ENCODE measurements around the gene SMAD7. TPM values are rescaled to one million over a fixed set of nuclear protein-coding genes. Genes with fewer than 3 reads are reported as not detected.

The SMAD7 gene
- total and polyA plus RNA-seq, 10 of the 15 experiments (the other 5 are each of a cell fraction or from before 2014, with no cell fraction given), result 1.3 to 22.5 (median 8.0) TPM

- Histone ChIP-seq H3K79me2 (ENCODE audit: control insufficient read depth, insufficient read depth, low read length) (peaks cover 49% of the 10 kb centered on the region), H3K9ac (ENCODE audit: control insufficient read depth, insufficient read depth, low read length) (no peak overlapping the region), H3K9me3 (replicated peaks; ENCODE audit: control insufficient read depth, insufficient read depth, low read length) (no peaks in the 10 kb centered on the region), H3K27me3 (replicated peaks in 1 of 2; ENCODE audit: control insufficient read depth in 2 of 2, insufficient read depth in 2 of 2, low read length in 1 of 2) (no peaks in the 10 kb centered on the region), H3K36me3 (ENCODE audit: control insufficient read depth in 2 of 2, insufficient read depth in 2 of 2, low read length in 1 of 2) (peaks cover 11 to 35% of the 10 kb centered on the region in 2 experiments; a peak in 3 of 4 replicates), H4K20me1 (ENCODE audit: control insufficient read depth, insufficient read depth) (no peaks in the 10 kb centered on the region), H3K27ac (ENCODE audit: control insufficient read depth, insufficient read depth) (no peak overlapping the region; the same call in 1 of the 2 replicates), H3K4me2 (ENCODE audit: control insufficient read depth, insufficient read depth) (no peak overlapping the region), H2AFZ (ENCODE audit: control insufficient read depth, low read depth, low read length) (no peak overlapping the region), H3K4me1 (ENCODE audit: control insufficient read depth, insufficient read depth, low read length) (peaks cover 52% of the 10 kb centered on the region), H3K4me3 (no peak overlapping the region)
- ATAC-seq (no peak), FAIRE-seq (no peak), DNase-seq (ENCODE audit: low read depth, low spot score) (no peak)
- intact Hi-C loops (cut with micrococcal nuclease; ENCODE audit: unreplicated experiment) (no loop called here), in situ Hi-C loops (cut with MboI) (no loop called here)
- BruUV-seq (replicated peaks), result no TSS peak
- WGBS (ENCODE audit: insufficient coverage, insufficient replicate concordance, low lambda C conversion rate, missing lambda C conversion rate), result 98% methylated on average over 34 of the region's 34 CpGs
- CTCF ChIA-PET, result no interaction called here
- SMC1A ChIA-PET (ENCODE audit: uncharacterized antibody, unreplicated experiment), result interaction anchor here (1.2 to 1.3 kb wide), 3 partner anchors 9 to 144 kb away, joined by 3 to 4 read pairs (median 3); no protein-coding TSS in a partner anchor
- POLR2A ChIA-PET, result interaction anchor here (0.6 to 1.5 kb wide), 2 partner anchors 72 to 91 kb away, joined by 3 to 6 read pairs; no protein-coding TSS in a partner anchor
- TF ChIP-seq E2F4 (IDR thresholded peaks at IDR 0.05; ENCODE audit: low read depth, low read length), result no peak
- TF ChIP-seq PAX8 (IDR thresholded peaks at IDR 0.05), result no peak
- no peak for TF ChIP-seq ZNF687 (IDR thresholded peaks at IDR 0.05)
- TF ChIP-seq RFX5 (IDR thresholded peaks at IDR 0.05; ENCODE audit: low read depth, low read length), result no peak
- TF ChIP-seq ATF2 (IDR thresholded peaks at IDR 0.05; ENCODE audit: low read length), result no peak
- TF ChIP-seq NFYA (IDR thresholded peaks at IDR 0.05; ENCODE audit: borderline replicate concordance, low read depth, low read length), result no peak
- no peak for TF ChIP-seq HDGF (IDR thresholded peaks at IDR 0.05)
- no peak for TF ChIP-seq BCL11A (IDR thresholded peaks at IDR 0.05; ENCODE audit: low read depth, low read length)
- TF ChIP-seq NFXL1 (IDR thresholded peaks at IDR 0.05; ENCODE audit: borderline replicate concordance), result no peak
- TF ChIP-seq, protein P1, sequence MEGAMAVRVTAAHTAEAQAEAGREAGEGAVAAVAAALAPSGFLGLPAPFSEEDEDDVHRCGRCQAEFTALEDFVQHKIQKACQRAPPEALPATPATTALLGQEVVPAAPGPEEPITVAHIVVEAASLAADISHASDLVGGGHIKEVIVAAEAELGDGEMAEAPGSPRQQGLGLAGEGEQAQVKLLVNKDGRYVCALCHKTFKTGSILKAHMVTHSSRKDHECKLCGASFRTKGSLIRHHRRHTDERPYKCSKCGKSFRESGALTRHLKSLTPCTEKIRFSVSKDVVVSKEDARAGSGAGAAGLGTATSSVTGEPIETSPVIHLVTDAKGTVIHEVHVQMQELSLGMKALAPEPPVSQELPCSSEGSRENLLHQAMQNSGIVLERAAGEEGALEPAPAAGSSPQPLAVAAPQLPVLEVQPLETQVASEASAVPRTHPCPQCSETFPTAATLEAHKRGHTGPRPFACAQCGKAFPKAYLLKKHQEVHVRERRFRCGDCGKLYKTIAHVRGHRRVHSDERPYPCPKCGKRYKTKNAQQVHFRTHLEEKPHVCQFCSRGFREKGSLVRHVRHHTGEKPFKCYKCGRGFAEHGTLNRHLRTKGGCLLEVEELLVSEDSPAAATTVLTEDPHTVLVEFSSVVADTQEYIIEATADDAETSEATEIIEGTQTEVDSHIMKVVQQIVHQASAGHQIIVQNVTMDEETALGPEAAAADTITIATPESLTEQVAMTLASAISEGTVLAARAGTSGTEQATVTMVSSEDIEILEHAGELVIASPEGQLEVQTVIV (IDR thresholded peaks at IDR 0.05; ENCODE audit: borderline replicate concordance, partially characterized antibody), result no peak
- RAD21 ChIA-PET (ENCODE audit: unreplicated experiment), result interaction anchor here (1.4 to 1.5 kb wide), 2 partner anchors 23 to 136 kb away, joined by 3 to 5 read pairs; no protein-coding TSS in a partner anchor
Observed at GRCh38 chr18:48921305-48922225, 29.2 kb downstream of the SMAD7 start.
